ENCODE measurements around the gene CACYBP. TPM values are rescaled to one million over a fixed set of nuclear protein-coding genes. Genes with fewer than 3 reads are reported as not detected.

The CACYBP gene, protein sequence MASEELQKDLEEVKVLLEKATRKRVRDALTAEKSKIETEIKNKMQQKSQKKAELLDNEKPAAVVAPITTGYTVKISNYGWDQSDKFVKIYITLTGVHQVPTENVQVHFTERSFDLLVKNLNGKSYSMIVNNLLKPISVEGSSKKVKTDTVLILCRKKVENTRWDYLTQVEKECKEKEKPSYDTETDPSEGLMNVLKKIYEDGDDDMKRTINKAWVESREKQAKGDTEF
- total RNA-seq: 266 and 537 TPM in 2 replicates

DNA sequence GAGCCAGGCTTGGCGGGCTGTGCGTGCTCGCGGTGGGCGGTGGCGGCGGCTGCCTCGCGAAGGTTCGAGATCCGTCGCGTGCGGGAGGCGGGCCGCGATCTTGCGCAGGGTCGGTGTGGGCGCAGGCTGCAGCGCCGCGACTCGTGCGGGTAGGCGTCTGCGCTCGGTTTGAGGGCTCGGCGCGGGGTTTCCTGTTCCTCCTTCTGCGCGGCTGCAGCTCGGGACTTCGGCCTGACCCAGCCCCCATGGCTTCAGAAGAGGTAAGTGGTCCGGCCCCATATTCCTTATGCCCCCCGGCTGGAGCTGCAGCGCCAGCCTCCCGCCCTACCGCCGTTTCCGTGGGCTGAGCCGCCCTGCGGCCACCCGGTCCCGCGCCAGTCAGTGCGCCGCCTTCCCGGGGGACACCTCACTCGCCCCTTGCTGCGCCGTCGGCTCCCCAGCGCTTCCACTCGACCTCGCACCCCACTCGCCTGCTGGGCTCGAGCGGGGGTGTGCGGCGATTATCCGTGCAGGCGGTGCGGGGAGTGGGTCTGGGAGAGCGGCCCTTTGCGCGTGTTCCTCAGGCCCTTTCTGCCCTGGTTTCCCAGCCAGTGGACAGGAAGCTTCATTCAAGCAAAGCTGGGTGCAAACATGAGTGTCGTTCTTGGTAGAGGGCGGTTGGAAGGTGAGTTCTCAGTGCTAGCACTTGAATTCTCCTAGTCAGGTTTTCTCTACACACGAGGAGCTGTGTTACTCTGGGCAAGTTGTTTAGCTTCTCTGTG is at the start of gene CACYBP:
Gene CACYBP (plus strand): TSS at position 12 of the 761 bp plus-strand sequence. CDS start 234 bp downstream, at position 246.
- DNase-seq: peak; percentile 50

DNA sequence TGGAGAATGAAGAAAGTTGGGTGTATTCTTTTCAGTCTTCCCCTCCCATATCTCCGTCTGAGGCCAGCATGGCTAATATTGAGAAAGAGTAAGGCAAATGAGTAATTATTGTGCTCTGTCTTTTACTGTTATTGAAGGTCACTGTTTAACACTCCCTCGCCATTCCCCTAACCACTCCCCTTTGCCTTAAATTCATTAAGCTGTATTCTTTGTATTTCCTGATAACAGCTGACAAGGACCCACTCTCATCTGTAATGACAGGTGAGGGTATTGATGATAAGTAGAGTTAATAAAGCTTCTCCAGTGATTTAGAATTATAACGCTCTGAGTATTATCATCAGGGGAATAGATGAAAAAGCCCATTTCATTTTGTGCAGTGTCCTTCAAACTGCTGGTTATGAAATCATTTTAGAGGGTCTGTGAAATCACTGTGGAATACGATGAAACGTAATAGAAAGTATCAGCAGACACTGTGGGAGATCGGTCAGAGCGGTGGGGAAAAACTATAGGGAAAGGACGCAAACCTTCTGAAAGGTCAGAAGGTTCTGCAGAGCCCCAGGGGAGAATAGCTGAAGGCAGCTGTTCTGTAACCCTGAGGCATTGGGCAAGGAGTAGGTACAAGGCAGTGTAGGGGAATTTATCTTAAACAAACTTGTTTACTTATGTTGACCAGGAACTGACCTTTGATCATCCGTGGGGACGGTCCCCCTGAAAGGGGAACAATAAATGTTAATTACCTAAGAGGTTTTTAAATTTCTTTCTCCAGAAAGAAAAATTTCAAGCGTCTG is 46.3 kb upstream of the CACYBP start:
- DNase-seq: no peak

DNA sequence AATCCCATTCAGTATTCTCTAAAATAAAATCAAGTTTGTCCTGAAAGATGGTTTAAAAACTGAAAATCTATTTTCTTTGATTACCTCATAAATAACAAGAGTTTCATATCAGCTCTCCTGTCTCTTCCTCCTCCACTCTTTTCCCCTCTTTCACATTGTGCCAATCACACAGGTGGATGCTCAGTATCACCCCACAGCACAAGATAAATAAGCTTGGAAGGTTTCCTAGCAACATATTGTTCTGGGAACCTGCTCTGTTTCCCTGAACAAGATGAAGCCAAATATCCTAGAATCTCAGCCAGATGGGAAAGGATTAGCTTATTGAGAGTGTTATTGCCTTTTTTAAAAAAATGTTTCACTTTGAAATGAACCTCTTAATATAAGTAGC is 45.7 kb upstream of the CACYBP start:
- DNase-seq: no peak

DNA sequence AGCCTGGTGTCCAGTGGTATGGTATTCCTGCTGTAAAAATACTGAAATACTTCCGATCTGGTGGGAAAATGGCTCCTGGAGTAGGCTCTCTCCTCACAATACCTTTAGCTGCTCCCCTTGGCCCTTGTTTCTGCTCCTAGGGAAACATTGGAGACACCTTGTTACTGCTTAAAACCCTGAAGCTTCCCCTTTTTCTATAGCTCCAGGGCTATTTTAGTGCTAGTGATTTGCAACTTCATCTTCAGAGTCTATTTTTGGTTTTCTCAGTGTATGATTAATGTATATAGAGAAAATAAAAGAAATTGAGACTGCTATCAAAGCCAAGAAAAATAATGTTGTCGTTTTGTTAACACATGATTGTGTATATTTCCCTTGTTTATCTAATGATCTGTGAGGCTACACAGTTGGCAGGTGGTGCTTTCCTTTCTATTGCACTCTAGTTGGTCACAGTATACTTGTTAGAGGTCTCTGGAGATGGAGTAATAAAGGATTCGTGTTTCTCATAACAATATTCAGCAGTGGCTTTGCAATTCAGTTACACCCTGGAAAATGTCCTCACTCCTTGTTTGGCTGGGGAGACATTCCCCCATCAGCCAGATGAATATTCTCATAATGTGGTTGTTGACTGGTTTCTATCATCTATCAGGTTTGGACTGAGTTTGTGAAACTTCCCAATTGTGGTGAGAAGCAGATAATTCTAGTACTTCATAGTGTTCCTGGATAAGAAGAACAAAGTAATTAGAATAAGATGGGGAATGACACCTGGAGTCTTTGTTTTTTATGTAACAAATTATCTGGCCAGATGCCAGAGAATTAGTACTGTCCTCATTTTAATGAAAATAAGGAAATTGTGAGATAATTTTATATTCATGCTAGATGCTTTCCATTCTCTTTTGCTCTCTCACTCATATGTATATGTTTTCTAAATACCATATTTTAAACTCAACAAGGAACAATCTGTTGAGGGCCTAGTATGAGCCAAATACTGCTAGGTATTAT is 44.8 kb upstream of the CACYBP start:
- no peak for DNase-seq

DNA sequence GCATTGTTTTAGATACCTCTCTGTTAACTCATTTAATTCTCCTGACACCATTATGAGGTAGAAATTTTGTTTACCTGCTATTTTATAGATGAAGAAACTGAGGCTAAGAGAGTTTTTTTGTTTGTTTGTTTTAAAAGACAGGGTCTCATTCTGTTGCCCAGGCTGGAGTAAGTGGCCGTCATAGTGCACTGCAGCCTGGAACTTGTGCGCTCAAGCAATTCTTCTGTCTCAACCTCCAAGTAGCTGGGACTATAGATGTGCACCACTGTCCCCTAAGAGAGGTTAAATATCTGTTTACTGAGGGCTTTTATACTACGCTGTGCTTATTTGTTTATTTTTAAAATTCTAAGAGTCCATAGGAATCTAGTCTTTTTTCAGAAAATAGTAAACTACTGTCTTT is 43.7 kb upstream of the CACYBP start:
- no peak for DNase-seq

DNA sequence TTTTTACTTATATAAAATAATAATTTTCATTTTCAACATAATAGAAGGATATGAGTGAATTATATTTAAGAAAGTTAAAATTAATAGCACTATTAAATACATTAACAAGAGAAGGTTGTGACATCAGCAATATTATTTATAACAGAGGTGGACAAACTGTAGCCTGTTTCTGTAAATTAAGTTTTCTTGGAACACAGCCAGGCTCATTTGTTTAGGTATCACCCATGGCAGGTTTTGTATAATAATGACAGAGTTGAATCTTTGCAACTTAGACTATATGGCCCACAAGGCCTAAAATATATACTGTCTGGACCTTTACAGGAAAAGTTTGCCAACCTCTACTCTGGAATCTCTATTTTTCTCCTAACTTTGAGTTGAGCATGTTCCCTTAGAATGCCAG is 42.8 kb upstream of the CACYBP start:
- no peak for DNase-seq

DNA sequence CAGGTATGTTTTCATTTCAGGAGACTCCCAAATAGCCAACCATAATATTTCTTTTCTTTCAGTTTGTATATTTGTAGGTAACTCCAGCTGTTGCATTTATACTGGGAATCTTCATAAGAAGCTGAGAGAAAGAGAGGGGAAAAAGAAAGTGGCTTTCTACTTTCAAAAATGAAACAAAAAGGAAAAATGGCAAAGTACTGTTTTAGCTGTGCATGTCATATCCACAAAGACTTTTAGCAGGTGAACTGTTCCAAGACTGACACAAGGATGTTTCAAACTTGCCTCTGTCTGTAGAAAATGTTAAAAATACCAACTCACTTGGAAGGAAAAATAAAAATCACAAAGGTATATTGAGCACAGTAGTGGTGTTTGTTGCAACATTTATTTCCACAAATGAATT is 41.9 kb upstream of the CACYBP start:
- DNase-seq: no peak

DNA sequence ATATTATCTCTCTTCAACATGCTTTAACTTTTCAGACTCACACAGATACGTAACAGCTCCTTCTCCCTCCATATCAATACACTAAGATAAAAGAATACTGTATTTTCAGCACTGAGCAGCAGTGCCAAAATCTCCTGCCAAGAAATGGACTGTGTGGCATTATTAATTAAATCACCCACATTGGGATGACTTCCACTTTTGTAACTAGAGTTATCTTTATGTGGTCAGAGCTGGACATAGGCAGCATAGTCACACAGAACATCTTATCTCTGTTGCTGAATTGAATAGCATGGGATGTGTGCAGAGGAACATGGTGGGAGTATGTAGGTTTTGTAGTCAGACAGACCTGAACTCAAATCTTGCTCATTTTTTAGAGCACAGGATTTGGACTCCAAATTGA is 41.4 kb upstream of the CACYBP start:
- no peak for DNase-seq

DNA sequence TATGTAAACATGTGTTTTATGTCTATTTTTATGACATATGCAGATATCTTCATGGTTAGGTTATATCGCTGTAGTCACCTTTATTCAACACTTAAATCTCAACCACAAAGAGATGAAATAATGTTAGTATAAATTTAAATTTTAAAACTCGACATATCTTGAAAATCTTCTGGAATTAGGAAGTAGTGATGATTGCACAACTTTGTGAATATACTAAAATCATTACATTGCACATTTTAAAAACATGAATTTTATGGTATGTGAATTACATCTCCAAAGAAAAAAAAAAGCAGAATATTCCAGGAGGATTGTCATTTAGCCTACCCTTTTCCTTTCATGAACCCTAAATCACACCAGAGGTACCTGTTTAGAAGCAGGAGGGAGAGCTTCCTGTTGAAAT is 39.4 kb upstream of the CACYBP start:
- no peak for DNase-seq

DNA sequence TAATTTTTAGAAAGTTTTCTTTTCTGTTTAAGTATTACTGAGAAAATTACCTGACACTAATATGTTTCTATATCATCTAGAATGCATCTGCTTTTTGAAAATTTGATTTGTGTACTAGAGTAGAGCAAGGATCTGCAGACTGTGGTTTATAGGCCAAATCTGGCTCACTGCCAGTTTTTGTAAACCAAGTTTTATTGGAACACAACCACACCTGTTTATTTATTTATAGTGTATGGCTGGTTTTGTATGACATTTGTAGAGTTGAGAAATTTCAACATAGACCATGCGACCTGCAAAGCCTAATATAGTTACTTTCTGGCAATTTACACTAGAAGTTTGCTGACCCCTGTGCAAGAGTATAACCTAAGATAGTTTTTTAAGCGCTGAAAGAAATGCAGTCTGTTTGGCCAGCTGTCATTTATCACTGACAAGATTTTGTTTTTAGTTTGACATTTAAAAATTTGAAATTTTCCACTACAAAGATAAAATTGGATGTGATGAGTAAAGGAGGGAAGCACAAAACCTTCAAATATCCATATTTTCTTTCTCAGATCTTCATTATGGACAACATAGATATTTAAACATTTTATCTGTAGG is 36.1 kb upstream of the CACYBP start:
- no peak for DNase-seq

DNA sequence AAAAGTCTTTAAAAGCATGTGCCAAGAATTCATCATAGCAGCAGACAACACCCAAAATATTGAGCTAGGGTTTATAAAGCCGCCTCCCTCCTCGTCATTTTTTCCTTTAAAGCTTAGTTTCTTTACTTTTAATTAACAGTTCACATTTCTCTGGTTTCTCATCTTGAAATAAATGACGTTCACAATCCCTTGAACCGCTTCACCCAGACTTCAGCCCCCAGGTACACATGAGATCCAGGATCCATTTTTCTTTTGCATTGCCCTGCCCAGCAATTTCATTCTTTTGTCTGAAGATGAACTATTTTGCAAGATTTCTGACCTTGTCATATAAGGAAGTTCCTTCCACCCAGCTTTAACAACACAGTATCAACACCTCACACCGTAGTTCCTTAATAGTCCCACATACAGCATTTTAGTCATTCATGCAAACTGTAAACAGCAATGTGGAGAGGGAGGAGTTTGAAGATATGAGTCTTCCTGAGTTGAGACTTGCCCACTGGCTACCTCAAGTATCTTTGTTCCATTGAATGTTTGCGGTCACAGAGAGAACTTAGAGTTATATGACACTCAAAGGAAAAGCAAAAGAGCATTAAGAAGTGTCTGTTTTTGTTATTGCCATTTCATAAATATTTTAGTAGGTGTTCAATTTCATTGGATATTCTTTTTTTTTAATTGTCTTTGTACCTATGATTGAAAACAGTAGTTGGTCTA is 35.3 kb upstream of the CACYBP start:
- no peak for DNase-seq

DNA sequence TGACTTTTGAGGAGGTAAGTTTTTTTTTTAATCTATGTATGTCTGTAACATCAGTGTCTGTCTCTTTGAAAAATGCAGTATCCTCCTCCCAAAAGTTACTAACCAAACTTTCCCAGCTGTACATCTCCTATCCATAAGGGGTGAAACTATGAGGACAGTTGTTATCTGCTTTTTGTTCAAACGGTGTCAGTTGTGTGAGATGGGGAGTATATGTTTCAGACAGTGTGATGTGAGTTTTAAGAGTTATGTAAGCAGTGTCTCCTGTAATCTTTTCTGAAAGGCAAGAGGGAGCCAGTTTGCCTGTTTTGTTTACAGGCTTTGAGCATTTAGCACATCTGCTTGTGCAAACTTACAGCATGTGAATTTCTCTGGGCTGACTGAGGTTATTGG is 34.8 kb upstream of the CACYBP start:
- DNase-seq: no peak

DNA sequence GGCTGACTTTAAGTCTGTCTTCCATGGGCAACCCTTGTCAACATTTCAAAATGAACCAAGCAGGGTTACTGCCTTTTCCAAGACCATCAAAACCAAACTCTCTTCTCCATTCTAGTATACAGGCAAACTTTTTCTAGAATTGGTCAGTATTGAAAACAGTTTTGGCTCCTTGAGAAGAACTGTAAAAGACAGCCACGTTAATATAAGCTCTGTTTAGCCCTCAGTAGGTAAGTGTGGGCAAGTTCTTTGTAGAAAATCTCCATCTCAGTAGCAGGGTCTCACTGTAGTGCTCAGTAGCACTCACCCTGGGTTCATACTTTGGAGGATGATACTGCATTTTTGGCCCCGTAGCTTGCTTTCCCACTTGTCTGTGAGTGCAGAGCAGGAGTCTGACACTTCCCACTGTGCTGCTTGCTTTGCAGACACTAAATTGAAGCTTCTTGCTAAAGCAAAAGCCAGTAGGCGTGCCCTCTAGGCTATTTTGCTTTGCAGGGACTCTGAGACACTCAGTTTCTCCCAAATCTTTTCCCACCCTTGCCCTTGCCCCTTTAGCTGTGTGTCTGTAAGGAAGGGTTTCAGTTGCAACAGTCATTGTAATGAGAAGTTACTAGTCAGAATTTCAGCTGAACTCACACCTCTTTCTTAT is 34.3 kb upstream of the CACYBP start:
- DNase-seq: no peak

DNA sequence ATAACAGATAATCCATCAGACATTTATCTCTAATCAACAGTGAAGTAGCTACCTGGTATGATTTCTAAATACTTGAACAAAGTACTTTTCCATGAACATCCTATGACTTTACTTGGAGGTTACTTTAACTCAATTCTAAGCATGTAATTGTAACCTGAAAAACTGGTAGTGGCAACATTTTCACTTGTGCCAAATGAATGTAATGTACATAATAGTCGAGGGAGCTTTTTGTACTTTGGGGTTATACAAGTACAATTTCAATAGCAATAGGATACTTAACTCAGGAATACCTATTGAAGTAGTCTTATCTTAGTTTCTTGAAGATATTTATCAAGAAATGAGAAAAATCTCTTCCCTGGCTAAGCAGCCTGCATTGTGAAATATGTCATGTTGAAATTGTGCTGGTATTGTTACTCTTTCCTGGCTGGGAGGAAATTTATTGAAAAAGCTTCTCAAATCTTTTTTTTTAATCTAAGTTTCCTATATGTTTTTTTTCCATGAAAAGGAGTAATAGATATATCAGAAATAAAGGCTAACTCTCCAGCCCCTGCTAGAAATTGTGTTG is 33.7 kb upstream of the CACYBP start:
- no peak for DNase-seq

DNA sequence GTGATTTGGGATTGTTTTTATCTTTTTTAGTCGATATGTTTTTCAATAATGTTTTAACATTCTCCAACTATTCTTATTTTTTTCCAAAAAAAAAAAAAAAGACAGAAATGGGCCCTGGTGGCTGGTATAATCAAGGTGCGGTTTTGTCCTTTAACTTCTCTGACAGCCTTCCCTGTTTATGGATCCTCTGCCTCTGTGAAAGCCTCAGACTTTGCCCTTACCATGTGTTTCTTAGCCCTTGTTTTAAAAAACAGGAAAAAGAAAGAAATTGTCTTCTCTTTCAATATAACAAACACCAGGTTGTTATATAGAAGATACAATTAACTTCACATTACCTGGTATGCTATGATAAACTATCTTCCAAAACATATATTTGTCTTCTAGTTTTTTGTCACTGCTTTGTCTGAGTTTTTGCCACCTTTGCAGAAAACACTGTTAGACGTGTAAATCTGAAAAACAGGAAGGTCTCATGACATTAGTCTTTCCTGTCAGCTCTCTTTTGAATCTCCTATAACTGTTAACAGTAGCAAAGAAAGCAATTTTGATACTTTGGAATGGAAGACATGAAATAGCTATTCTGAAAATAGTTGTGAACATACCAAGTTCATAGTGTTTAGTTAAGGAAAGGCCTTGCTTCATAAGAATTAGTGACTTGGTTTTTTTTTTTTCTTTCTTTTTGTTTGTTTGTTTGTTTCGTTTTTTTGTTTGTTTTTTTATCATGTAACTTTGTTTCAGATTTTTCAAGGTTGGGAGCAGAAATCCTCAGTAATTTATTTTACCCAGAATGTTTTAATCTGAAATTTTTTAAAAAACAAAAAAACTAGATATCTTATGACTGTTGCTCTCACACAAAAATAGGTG is 31.7 kb upstream of the CACYBP start:
- DNase-seq: peak; percentile 40

DNA sequence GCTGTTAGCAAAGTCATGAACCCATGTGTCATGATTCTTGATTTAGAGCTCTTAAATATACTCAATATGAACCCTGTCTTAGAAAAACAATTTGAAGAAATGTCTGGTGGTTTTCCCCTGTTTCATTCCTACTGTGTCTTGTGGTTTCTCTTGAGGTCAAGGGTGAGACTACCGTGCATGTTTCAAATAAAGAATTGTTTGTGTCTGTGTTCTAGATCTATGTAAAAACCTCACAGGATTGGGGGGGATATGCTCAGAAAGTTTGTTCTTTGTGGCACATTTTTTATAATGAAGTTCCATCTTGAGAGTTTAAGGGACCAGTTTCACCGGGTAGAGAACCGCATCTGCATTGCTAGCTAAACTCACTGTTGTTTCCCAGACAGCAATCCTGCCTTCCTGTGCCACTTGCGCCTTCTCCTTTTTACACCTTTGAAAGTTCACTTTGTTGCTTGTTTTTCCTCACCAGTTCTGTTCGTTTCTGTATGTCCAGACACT is 30.9 kb upstream of the CACYBP start:
- DNase-seq: peak; percentile 50

DNA sequence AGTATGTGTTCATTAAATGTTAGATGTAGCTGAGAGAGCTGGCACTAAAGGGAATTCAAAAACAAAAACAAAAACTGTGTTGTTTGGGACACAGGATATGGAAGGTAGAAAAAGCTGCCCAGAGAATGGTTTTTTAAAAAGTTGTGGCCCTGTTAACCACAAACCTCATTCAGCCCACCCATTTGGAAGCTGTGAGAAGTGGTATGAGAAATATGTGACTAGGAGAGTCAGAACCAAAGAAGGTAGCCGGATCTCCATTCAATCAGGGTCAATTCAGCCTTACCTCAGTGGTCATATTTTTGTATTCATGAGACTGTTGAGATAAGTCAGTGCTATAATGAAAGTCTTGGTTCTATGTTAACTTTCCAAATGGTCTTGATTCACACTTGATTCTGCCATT is 29.8 kb upstream of the CACYBP start:
- DNase-seq: no peak

DNA sequence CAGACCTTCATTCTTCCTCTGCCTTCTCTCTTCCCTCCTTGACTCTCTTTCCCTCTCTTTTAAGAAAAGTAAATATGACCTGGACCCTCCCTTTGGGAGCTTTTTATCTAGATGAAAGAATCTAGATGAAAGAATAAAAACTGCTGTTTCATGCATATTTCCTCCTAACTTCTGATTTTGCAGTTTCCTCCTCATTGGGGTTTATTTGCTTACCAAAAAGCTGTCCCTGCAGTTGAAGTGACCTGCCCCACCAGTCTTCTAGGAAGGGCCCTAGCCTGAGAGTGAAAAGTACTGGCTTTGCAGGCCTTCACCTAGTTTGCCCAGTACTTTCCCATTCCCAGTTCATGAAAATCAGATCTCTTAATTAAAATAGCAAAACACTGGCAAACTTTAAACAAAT is 28.3 kb upstream of the CACYBP start:
- no peak for DNase-seq

DNA sequence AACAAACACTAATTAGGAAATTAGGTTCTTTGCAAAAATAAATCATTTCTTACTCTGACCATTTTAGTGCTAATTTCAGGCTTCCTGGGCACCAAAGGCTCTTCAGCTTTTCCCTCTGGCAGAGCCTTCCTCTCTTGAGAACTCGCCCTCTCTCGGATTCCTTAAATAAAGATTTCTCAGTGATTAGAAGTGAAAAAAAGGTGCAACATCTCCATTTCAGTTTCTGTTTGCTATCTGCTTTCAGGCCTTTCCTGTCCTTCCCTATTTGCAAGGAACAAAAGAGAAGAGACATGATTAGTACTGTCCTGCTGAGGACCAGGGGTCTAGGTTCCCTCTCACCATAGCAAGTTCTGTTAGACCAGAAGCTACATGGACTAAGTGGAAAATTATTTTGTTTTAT is 27.8 kb upstream of the CACYBP start:
- no peak for DNase-seq
